Measurements from ENCODE around the gene OLFM2.

GRCh38 chr19:9937001-9937411, 691 bp upstream of the OLFM2 start:
- no peak for TF ChIP-seq ZBTB40 (IDR thresholded peaks at IDR 0.05)
- TF ChIP-seq ZBTB40 (CRISPR knock-in tag; IDR thresholded peaks at IDR 0.05) = no peak
- no peak for TF ChIP-seq TRIM25 (IDR thresholded peaks at IDR 0.05; ENCODE audit: borderline replicate concordance)
- no peak for TF ChIP-seq SMARCC2 (IDR thresholded peaks at IDR 0.05; ENCODE audit: low read depth)
- no peak for TF ChIP-seq ZNF324 (CRISPR knock-in tag; IDR thresholded peaks at IDR 0.05)
- TF ChIP-seq RBBP5 (IDR thresholded peaks at IDR 0.05; ENCODE audit: borderline replicate concordance, insufficient read depth, low read length, poor library complexity, severe bottlenecking) = no peak
- TF ChIP-seq CTCF (IDR thresholded peaks at IDR 0.05 in 2 of 3, conservative IDR thresholded peaks at IDR 0.05 in 1 of 3; ENCODE audit: insufficient read depth in 2 of 3, low read depth in 1 of 3, low read length in 3 of 3) = no peak
- TF ChIP-seq HMG20A (CRISPR knock-in tag; conservative IDR thresholded peaks at IDR 0.05) = no peak
- TF ChIP-seq NCOA2 (IDR thresholded peaks at IDR 0.05; ENCODE audit: partially characterized antibody in 2 of 2) = no peak
